B cell (primary cell): Measurements from ENCODE around the gene SREBF1. TPM values are rescaled to one million over a fixed set of nuclear protein-coding genes. Genes with fewer than 3 reads are reported as not detected.

Experiments used
- ATAC-seq: fragments of 200-7000 bp; cut with Tn5 transposase; one replicate; pipeline ENCODE4 v1.10.0; 2021; ENCODE audit warnings: low read depth, mild to moderate bottlenecking, moderate number of reproducible peaks, moderate library complexity
- CTCF ChIA-PET: fragments of 350-600 bp; sonication (Branson Sonifier 250); formaldehyde crosslinking; loops from one replicate; lab custom pipeline; 2021; ENCODE audit warnings: antibody characterized with exemption, inconsistent platforms; lab: Charles Lee
- POLR2A ChIA-PET: fragments of 350-600 bp; sonication (Branson Sonifier 250); formaldehyde crosslinking; loops from one replicate; lab custom pipeline; 2021; ENCODE audit warnings: antibody characterized with exemption; lab: Charles Lee
- DNase-seq: peaks from one replicate; pipeline ENCODE4 v3.0.0; 2013
- H2AFZ ChIP-seq: 2 replicates; pipeline ENCODE4 v1.6.1; 2012; ENCODE audit warnings: mild to moderate bottlenecking, low read depth, low read length; ENCODE audit not compliant: insufficient read depth, poor library complexity, severe bottlenecking
- H3K27ac ChIP-seq, 2 donors: 1 replicate in 1 of 2; 2 replicates in 1 of 2; pipeline ENCODE4 v1.5.1; 2012 to 2013; ENCODE audit warnings: low read length in 2 of 2, mild to moderate bottlenecking in 2 of 2, moderate library complexity in 1 of 2
- H3K27me3 ChIP-seq, 4 experiments: fragments of 200-600 bp in 1 of 4; sonication (generic) in 1 of 4; replicated peaks in 1 of 4; 1 replicate in 2 of 4; 2 replicates in 2 of 4; pipeline versions ENCODE4 v1.6.1 to v1.7.0; 2013 to 2016; ENCODE audit warnings: low read length in 3 of 4, mild to moderate bottlenecking in 2 of 4, mixed read lengths in 1 of 4, moderate library complexity in 1 of 4; ENCODE audit not compliant: insufficient read depth in 4 of 4, control insufficient read depth in 3 of 4; ENCODE audit errors: control extremely low read depth in 1 of 4
- H3K36me3 ChIP-seq, 2 experiments: replicated peaks in 1 of 2; 1 replicate in 1 of 2; 2 replicates in 1 of 2; pipeline versions ENCODE4 v1.6.1 to v1.7.1; 2013; ENCODE audit warnings: low read length in 1 of 2; ENCODE audit not compliant: insufficient read depth in 2 of 2, control insufficient read depth in 1 of 2; ENCODE audit errors: control extremely low read depth in 1 of 2, extremely low read depth in 1 of 2
- H3K4me1 ChIP-seq, 2 donors: fragments of 200-600 bp in 1 of 2; sonication (generic) in 1 of 2; 1 replicate in 1 of 2; 2 replicates in 1 of 2; pipeline versions ENCODE4 v1.5.1 to v1.6.1; 2013 to 2017; ENCODE audit warnings: low read length in 2 of 2; ENCODE audit not compliant: control insufficient read depth in 2 of 2, insufficient read depth in 2 of 2
- H3K4me2 ChIP-seq: replicated peaks from 2 replicates; pipeline ENCODE3; 2012; ENCODE audit warnings: mild to moderate bottlenecking, low read depth, low read length; ENCODE audit not compliant: poor library complexity, severe bottlenecking
- H3K4me3 ChIP-seq, 5 experiments: fragments of 200-600 bp in 1 of 5; sonication (generic) in 1 of 5; 1 replicate in 3 of 5; 2 replicates in 2 of 5; pipeline versions ENCODE4 v1.5.1 to v1.7.0; 2011 to 2016; ENCODE audit warnings: low read length in 4 of 5, mild to moderate bottlenecking in 4 of 5, low read depth in 2 of 5, control low read depth in 1 of 5, moderate library complexity in 1 of 5; ENCODE audit not compliant: insufficient read depth in 1 of 5; ENCODE audit errors: control extremely low read depth in 1 of 5, extremely low read depth in 1 of 5
- H3K79me2 ChIP-seq: fragments of 200-600 bp; sonication (generic); one replicate; pipeline ENCODE4 v1.6.0; 2016; ENCODE audit warnings: low read length; ENCODE audit not compliant: control insufficient read depth, insufficient read depth
- H3K9ac ChIP-seq: fragments of 200-600 bp; sonication (generic); 2 replicates; pipeline ENCODE4 v1.6.1; 2017; ENCODE audit warnings: mild to moderate bottlenecking, low read length, moderate library complexity
- H3K9me3 ChIP-seq, 3 donors: one replicate each; pipeline versions ENCODE4 v1.6.1 to v1.7.1; 2013; ENCODE audit warnings: low read length in 2 of 3; ENCODE audit not compliant: control insufficient read depth in 2 of 3, insufficient read depth in 1 of 3; ENCODE audit errors: control extremely low read depth in 1 of 3
- H4K20me1 ChIP-seq: 2 replicates; pipeline ENCODE4 v1.6.0; 2012; ENCODE audit warnings: mild to moderate bottlenecking, low read length; ENCODE audit not compliant: insufficient read depth, control insufficient read depth, poor library complexity, severe bottlenecking
- H3K27ac Mint-ChIP-seq: one replicate; pipeline ENCODE4 v1.8.0; 2021; ENCODE audit warnings: mixed read lengths
- H3K27me3 Mint-ChIP-seq: one replicate; pipeline ENCODE4 v1.8.0; 2021; ENCODE audit warnings: mixed read lengths
- H3K4me1 Mint-ChIP-seq: one replicate; pipeline ENCODE4 v1.8.0; 2021; ENCODE audit warnings: mixed read lengths
- H3K4me3 Mint-ChIP-seq: one replicate; pipeline ENCODE4 v1.8.0; 2021; ENCODE audit warnings: mixed read lengths
- H3K9me3 Mint-ChIP-seq: one replicate; pipeline ENCODE4 v1.8.0; 2022; ENCODE audit warnings: mixed read lengths; ENCODE audit not compliant: insufficient read depth
- CTCF ChIP-seq: fragments of 200-600 bp; IDR thresholded peaks from one replicate; pipeline ENCODE4 v1.8.0; 2022; ENCODE audit warnings: antibody characterized with exemption, mild to moderate bottlenecking
- EZH2 ChIP-seq: IDR thresholded peaks from 2 replicates; pipeline ENCODE4 v1.6.1; 2012; ENCODE audit warnings: borderline replicate concordance, low read depth, mild to moderate bottlenecking, moderate library complexity, low read length; ENCODE audit not compliant: insufficient read depth, poor library complexity, severe bottlenecking
- WGBS: methylation state at CpG from one replicate; pipeline ENCODE4 v1.1.5; 2013; ENCODE audit warnings: missing lambda C conversion rate; ENCODE audit not compliant: insufficient coverage; 5-methylcytosine and 5-hydroxymethylcytosine counted together
- intact Hi-C: fragments of 100-400 bp; cut with micrococcal nuclease; formaldehyde crosslinking; loops from one replicate; pipeline ENCODE4 v1.10.0; 2022
- polyA plus RNA-seq: library from polyadenylated mRNA; depleted of rRNA; stranded (reverse); fragments of >200 nt; gene quantifications from 2 replicates; pipeline ENCODE4 v1.2.3, GENCODE V29; 2012
- total RNA-seq, 2 donors: library from RNA; stranded (reverse); fragments of 120-200 nt in 1 of 2; gene quantifications; 1 replicate in 1 of 2; 2 replicates in 1 of 2; pipeline versions ENCODE4 v1.2.3 to v1.2.4, GENCODE V29; 2013 to 2022

SREBF1 gene
- total and polyA plus RNA-seq, 2 donors (not counting 1 experiment from before 2014, with no cell fraction given), result 21.6 to 34.9 TPM

GRCh38 chr17:17866425-17866824 is 29.6 kb upstream of the SREBF1 start:
- H3K4me3 ChIP-seq, result no peak overlapping the region
- H3K4me1 ChIP-seq, result no peaks in the 10 kb centered on the region
- Mint-ChIP-seq H3K9me3 (no peaks in the 10 kb centered on the region), H3K4me1 (no peaks in the 10 kb centered on the region), H3K4me3 (no peak overlapping the region), H3K27me3 (no peaks in the 10 kb centered on the region), H3K27ac (no peak overlapping the region)
- no peak overlapping the region for H3K9ac ChIP-seq
- WGBS, result 100% methylated on average over 1 of the region's 3 CpGs
- intact Hi-C loops, result no loop called here
- ChIA-PET CTCF (no interaction called here), POLR2A (no interaction called here)
- no peak for DNase-seq
- no peak overlapping the region for H3K27ac ChIP-seq
- no peaks in the 10 kb centered on the region for H3K9me3 ChIP-seq
- H3K4me2 ChIP-seq, result no peak overlapping the region
- H4K20me1 ChIP-seq, result no peaks in the 10 kb centered on the region
- no peaks in the 10 kb centered on the region for H3K27me3 ChIP-seq
- peaks cover 0 to 8% of the 10 kb centered on the region in 2 experiments for H3K36me3 ChIP-seq
- no peak overlapping the region for H2AFZ ChIP-seq
- no peak for TF ChIP-seq CTCF
- TF ChIP-seq EZH2, result no peak
- no peak for ATAC-seq
- no peaks in the 10 kb centered on the region for H3K79me2 ChIP-seq

GRCh38 chr17:17865035-17865434 is 28.2 kb upstream of the SREBF1 start:
- WGBS, result no CpG with 5 or more reads among the region's 1 CpG
- peaks cover 0 to 8% of the 10 kb centered on the region in 2 experiments for H3K36me3 ChIP-seq
- Mint-ChIP-seq H3K4me1 (no peaks in the 10 kb centered on the region), H3K27me3 (no peaks in the 10 kb centered on the region), H3K27ac (no peak overlapping the region), H3K9me3 (no peaks in the 10 kb centered on the region), H3K4me3 (no peak overlapping the region)
- intact Hi-C loops, result no loop called here
- H3K79me2 ChIP-seq, result no peaks in the 10 kb centered on the region
- ChIA-PET POLR2A (no interaction called here), CTCF (interaction anchor here (5.9 kb wide), 1 partner anchor 184 kb away, joined by 90 read pairs; the partner anchor contains the start of gene RAI1)
- H3K27me3 ChIP-seq, result no peaks in the 10 kb centered on the region
- no peaks in the 10 kb centered on the region for H3K9me3 ChIP-seq
- DNase-seq (no peak), ATAC-seq (no peak)
- no peak overlapping the region for H3K4me2 ChIP-seq
- no peak overlapping the region for H3K9ac ChIP-seq
- TF ChIP-seq CTCF (no peak), EZH2 (no peak)
- H3K4me1 ChIP-seq, result peaks cover 0 to 3% of the 10 kb centered on the region in 2 donors
- no peak overlapping the region for H3K27ac ChIP-seq
- peaks cover under 1% of the 10 kb centered on the region for H4K20me1 ChIP-seq
- no peak overlapping the region for H2AFZ ChIP-seq
- no peak overlapping the region for H3K4me3 ChIP-seq
